ENCODE results near the gene FOXI1.

FOXI1 gene

GRCh38 chr5:170109059-170110031, 3.6 kb downstream of the FOXI1 start:
- Mint-ChIP-seq H3K4me3 (no peak overlapping the region), H3K9me3 (no peaks in the 10 kb centered on the region), H3K4me1 (peaks cover 4% of the 10 kb centered on the region), H3K27me3 (peaks cover 13% of the 10 kb centered on the region), H3K27ac (no peak overlapping the region)
- ATAC-seq (no peak), DNase-seq (no peak)

GRCh38 chr5:170110403-170111087, 4.8 kb downstream of the FOXI1 start:
- Mint-ChIP-seq H3K27ac (no peak overlapping the region), H3K9me3 (no peaks in the 10 kb centered on the region), H3K4me1 (peaks cover 4% of the 10 kb centered on the region), H3K4me3 (no peak overlapping the region), H3K27me3 (peaks cover 10% of the 10 kb centered on the region)
- DNase-seq (no peak), ATAC-seq (no peak)

- no peak overlapping the region for H3K4me3 Mint-ChIP-seq
- no peaks in the 10 kb centered on the region for H3K9me3 Mint-ChIP-seq
- DNase-seq, result no peak
- ATAC-seq, result no peak
- peaks cover 7% of the 10 kb centered on the region for H3K27me3 Mint-ChIP-seq
- H3K4me1 Mint-ChIP-seq, result peaks cover 3% of the 10 kb centered on the region
- no peak overlapping the region for H3K27ac Mint-ChIP-seq
These were observed 5.5 kb downstream of the FOXI1 start for GRCh38 chr5:170111088-170111785.

GRCh38 chr5:170112876-170113521, 7.3 kb downstream of the FOXI1 start:
- H3K9me3 Mint-ChIP-seq, result no peaks in the 10 kb centered on the region
- DNase-seq (no peak), ATAC-seq (no peak)
- no peaks in the 10 kb centered on the region for H3K27me3 Mint-ChIP-seq
- no peaks in the 10 kb centered on the region for H3K4me1 Mint-ChIP-seq
- H3K27ac Mint-ChIP-seq, result no peak overlapping the region
- H3K4me3 Mint-ChIP-seq, result no peak overlapping the region

GRCh38 chr5:170113522-170113900, 7.8 kb downstream of the FOXI1 start:
- H3K4me3 Mint-ChIP-seq, result no peak overlapping the region
- no peak overlapping the region for H3K27ac Mint-ChIP-seq
- H3K27me3 Mint-ChIP-seq, result peaks cover 2% of the 10 kb centered on the region
- no peaks in the 10 kb centered on the region for H3K9me3 Mint-ChIP-seq
- DNase-seq (no peak), ATAC-seq (no peak)
- no peaks in the 10 kb centered on the region for H3K4me1 Mint-ChIP-seq

- Mint-ChIP-seq H3K4me1 (no peaks in the 10 kb centered on the region), H3K27ac (no peak overlapping the region), H3K27me3 (peaks cover 7% of the 10 kb centered on the region), H3K4me3 (no peak overlapping the region), H3K9me3 (no peaks in the 10 kb centered on the region)
- ATAC-seq (no peak), DNase-seq (no peak)
These were observed 8.6 kb downstream of the FOXI1 start for GRCh38 chr5:170114271-170114670.

GRCh38 chr5:170115925-170116324, 10.2 kb downstream of the FOXI1 start:
- Mint-ChIP-seq H3K9me3 (no peaks in the 10 kb centered on the region), H3K4me1 (no peaks in the 10 kb centered on the region), H3K27me3 (peaks cover 15% of the 10 kb centered on the region), H3K4me3 (no peak overlapping the region), H3K27ac (no peak overlapping the region)
- ATAC-seq (no peak), DNase-seq (no peak)

- Mint-ChIP-seq H3K9me3 (no peaks in the 10 kb centered on the region), H3K27ac (no peak overlapping the region)
These were observed 12.0 kb downstream of the FOXI1 start for GRCh38 chr5:170117736-170118135.

GRCh38 chr5:170120576-170120975, 14.9 kb downstream of the FOXI1 start:
- ATAC-seq, result no peak
- Mint-ChIP-seq H3K4me3 (no peak overlapping the region), H3K27me3 (peaks cover 28% of the 10 kb centered on the region), H3K4me1 (no peaks in the 10 kb centered on the region), H3K27ac (no peak overlapping the region), H3K9me3 (peaks cover 0 to 4% of the 10 kb centered on the region in 2 donors)
- no peak for DNase-seq

More at GRCh38 chr5:170117736-170118135, 12.0 kb downstream of the FOXI1 start:
- ATAC-seq (no peak), DNase-seq (no peak)
- no peak overlapping the region for H3K4me3 Mint-ChIP-seq
- peaks cover 24% of the 10 kb centered on the region for H3K27me3 Mint-ChIP-seq
- no peaks in the 10 kb centered on the region for H3K4me1 Mint-ChIP-seq

- no peak overlapping the region for H3K27ac Mint-ChIP-seq
- ATAC-seq (no peak), DNase-seq (no peak)
- H3K27me3 Mint-ChIP-seq, result peaks cover 36% of the 10 kb centered on the region
- H3K4me3 Mint-ChIP-seq, result no peak overlapping the region
- H3K4me1 Mint-ChIP-seq, result no peaks in the 10 kb centered on the region
- H3K9me3 Mint-ChIP-seq, result peaks cover 7 to 12% of the 10 kb centered on the region in 2 donors
These were observed 15.6 kb downstream of the FOXI1 start for GRCh38 chr5:170121321-170121720.

- peaks cover 39% of the 10 kb centered on the region for H3K27me3 Mint-ChIP-seq
- ATAC-seq, result no peak
These were observed 20.4 kb downstream of the FOXI1 start for GRCh38 chr5:170126061-170126460.

GRCh38 chr5:170126626-170127025, 20.9 kb downstream of the FOXI1 start:
- DNase-seq, result no peak
- no peak overlapping the region for H3K27ac Mint-ChIP-seq
- H3K27me3 Mint-ChIP-seq, result peaks cover 37% of the 10 kb centered on the region
- peaks cover 9 to 14% of the 10 kb centered on the region in 2 donors for H3K9me3 Mint-ChIP-seq
- H3K4me1 Mint-ChIP-seq, result no peaks in the 10 kb centered on the region
- no peak overlapping the region for H3K4me3 Mint-ChIP-seq
- no peak for ATAC-seq

More at GRCh38 chr5:170126061-170126460, 20.4 kb downstream of the FOXI1 start:
- H3K4me3 Mint-ChIP-seq, result no peak overlapping the region
- no peak overlapping the region for H3K27ac Mint-ChIP-seq
- no peaks in the 10 kb centered on the region for H3K4me1 Mint-ChIP-seq
- no peak for DNase-seq
- peaks cover 9 to 14% of the 10 kb centered on the region in 2 donors for H3K9me3 Mint-ChIP-seq

GRCh38 chr5:170131235-170131634, 25.5 kb downstream of the FOXI1 start:
- Mint-ChIP-seq H3K4me1 (no peaks in the 10 kb centered on the region), H3K27me3 (peaks cover 29% of the 10 kb centered on the region), H3K27ac (no peak overlapping the region), H3K9me3 (peaks cover 3 to 4% of the 10 kb centered on the region in 2 donors), H3K4me3 (no peak overlapping the region)
- no peak for DNase-seq
- ATAC-seq, result no peak

- Mint-ChIP-seq H3K27me3 (peaks cover 22% of the 10 kb centered on the region), H3K9me3 (no peaks in the 10 kb centered on the region), H3K27ac (no peak overlapping the region), H3K4me1 (no peaks in the 10 kb centered on the region), H3K4me3 (no peak overlapping the region)
- DNase-seq (no peak), ATAC-seq (no peak)
These were observed 26.7 kb downstream of the FOXI1 start for GRCh38 chr5:170132269-170132975.
